PC-9 (cell line): ENCODE data around the gene FCN3.

Source experiments
- EZH2 ChIP-seq: fragments of 200-600 bp; sonication (generic); IDR thresholded peaks from 2 replicates; pipeline ENCODE4 v1.8.0; 2017; ENCODE audit warnings: antibody characterized with exemption, low read depth
- TF ChIP-seq, protein P1 (sequence below): fragments of 200-600 bp; sonication (generic); conservative IDR thresholded peaks from 2 replicates; pipeline ENCODE4 v1.6.1; 2017; ENCODE audit warnings: mixed run types, antibody characterized with exemption, mild to moderate bottlenecking, moderate library complexity

DNA sequence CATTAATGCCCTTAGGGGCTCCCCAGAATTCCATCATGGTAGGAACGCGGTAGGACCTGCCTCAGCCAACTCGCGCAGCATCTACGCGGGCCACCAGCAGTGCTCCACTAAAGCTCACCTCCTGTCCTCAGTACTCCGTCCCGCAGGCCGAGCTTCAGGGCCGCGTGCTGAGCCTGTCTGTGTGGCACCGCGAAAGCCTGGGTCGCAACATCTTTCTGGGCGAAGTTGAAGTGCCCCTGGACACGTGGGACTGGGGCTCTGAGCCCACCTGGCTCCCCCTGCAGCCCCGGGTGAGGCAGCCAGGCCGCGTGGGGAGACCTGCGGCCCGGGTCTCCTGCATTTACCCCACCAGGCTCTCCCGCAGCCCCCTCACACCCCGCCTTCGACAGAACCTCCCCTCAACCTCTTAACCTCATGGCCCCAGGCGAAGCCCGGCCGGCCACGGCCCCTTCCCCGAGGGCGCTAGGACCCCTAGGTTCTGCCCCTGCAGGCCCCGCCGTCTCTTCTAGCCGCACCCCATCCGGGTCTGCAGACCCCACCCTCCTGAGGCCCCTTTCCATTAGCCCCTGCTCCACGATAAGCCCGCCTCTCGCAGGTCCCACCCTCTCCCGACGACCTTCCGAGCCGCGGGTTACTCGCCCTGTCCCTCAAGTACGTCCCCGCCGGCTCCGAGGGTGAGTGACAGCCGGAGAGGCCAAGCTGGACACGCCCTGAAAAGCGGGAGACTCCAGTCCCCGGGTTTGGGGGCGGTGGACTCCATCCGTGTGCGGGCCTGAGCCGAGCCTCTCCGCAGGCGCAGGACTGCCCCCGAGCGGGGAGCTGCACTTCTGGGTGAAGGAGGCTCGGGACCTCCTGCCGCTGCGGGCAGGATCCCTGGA, 23.7 kb downstream of the FCN3 start:
- TF ChIP-seq, protein P1, sequence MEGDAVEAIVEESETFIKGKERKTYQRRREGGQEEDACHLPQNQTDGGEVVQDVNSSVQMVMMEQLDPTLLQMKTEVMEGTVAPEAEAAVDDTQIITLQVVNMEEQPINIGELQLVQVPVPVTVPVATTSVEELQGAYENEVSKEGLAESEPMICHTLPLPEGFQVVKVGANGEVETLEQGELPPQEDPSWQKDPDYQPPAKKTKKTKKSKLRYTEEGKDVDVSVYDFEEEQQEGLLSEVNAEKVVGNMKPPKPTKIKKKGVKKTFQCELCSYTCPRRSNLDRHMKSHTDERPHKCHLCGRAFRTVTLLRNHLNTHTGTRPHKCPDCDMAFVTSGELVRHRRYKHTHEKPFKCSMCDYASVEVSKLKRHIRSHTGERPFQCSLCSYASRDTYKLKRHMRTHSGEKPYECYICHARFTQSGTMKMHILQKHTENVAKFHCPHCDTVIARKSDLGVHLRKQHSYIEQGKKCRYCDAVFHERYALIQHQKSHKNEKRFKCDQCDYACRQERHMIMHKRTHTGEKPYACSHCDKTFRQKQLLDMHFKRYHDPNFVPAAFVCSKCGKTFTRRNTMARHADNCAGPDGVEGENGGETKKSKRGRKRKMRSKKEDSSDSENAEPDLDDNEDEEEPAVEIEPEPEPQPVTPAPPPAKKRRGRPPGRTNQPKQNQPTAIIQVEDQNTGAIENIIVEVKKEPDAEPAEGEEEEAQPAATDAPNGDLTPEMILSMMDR = no peak
- no peak for TF ChIP-seq EZH2
